PC-3 (cell line): ENCODE data around the gene MID1IP1.

Source experiments
- EZH2 ChIP-seq: fragments of 300-600 bp; sonication (generic); IDR thresholded peaks from one replicate; pipeline ENCODE4 v1.6.1; 2017; ENCODE audit warnings: antibody characterized with exemption, mild to moderate bottlenecking, low read length; ENCODE audit not compliant: unreplicated experiment
- EZH2phosphoT487 ChIP-seq: fragments of 300-600 bp; sonication (generic); IDR thresholded peaks from 2 replicates; pipeline ENCODE4 v1.6.1; 2018; ENCODE audit warnings: mild to moderate bottlenecking, antibody characterized with exemption, low read length, borderline replicate concordance
- TF ChIP-seq, protein P1 (sequence below): fragments of 300-600 bp; sonication (generic); conservative IDR thresholded peaks from 2 replicates; pipeline ENCODE4 v1.5.1; 2017; ENCODE audit warnings: antibody characterized with exemption, low read depth, mild to moderate bottlenecking, low read length

GRCh38 chrX:38754818-38755718 is 46.2 kb upstream of the MID1IP1 start:
- TF ChIP-seq, protein P1, sequence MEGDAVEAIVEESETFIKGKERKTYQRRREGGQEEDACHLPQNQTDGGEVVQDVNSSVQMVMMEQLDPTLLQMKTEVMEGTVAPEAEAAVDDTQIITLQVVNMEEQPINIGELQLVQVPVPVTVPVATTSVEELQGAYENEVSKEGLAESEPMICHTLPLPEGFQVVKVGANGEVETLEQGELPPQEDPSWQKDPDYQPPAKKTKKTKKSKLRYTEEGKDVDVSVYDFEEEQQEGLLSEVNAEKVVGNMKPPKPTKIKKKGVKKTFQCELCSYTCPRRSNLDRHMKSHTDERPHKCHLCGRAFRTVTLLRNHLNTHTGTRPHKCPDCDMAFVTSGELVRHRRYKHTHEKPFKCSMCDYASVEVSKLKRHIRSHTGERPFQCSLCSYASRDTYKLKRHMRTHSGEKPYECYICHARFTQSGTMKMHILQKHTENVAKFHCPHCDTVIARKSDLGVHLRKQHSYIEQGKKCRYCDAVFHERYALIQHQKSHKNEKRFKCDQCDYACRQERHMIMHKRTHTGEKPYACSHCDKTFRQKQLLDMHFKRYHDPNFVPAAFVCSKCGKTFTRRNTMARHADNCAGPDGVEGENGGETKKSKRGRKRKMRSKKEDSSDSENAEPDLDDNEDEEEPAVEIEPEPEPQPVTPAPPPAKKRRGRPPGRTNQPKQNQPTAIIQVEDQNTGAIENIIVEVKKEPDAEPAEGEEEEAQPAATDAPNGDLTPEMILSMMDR: no peak
- TF ChIP-seq EZH2phosphoT487 (no peak), EZH2 (no peak)
